Activated CD4-positive, alpha-beta memory T cell treated with anti-CD3 and anti-CD28 coated beads for 36 hours (primary cell): ENCODE measurements around the gene RAB3A. TPM values are rescaled to one million over a fixed set of nuclear protein-coding genes. Genes with fewer than 3 reads are reported as not detected.

Experiments
- CTCF ChIA-PET: fragments of 350-600 bp; sonication (Branson Sonifier 250); formaldehyde crosslinking; loops from one replicate; lab custom pipeline; 2021; ENCODE audit warnings: antibody characterized with exemption, inconsistent platforms; lab: Charles Lee
- POLR2A ChIA-PET: fragments of 350-600 bp; sonication (Branson Sonifier 250); formaldehyde crosslinking; loops from one replicate; lab custom pipeline; 2021; ENCODE audit warnings: antibody characterized with exemption; lab: Charles Lee
- DNase-seq: peaks from one replicate; pipeline ENCODE4 v3.0.0-alpha.2; 2020
- H3K27ac Mint-ChIP-seq: one replicate; pipeline ENCODE4 v1.8.0; 2021; ENCODE audit warnings: mixed read lengths
- H3K27me3 Mint-ChIP-seq: one replicate; pipeline ENCODE4 v1.8.0; 2021; ENCODE audit warnings: mixed read lengths
- H3K36me3 Mint-ChIP-seq: one replicate; pipeline ENCODE4 v1.8.0; 2021; ENCODE audit warnings: mixed read lengths
- H3K4me1 Mint-ChIP-seq: one replicate; pipeline ENCODE4 v1.8.0; 2021; ENCODE audit warnings: low read depth, mixed read lengths
- H3K4me3 Mint-ChIP-seq: one replicate; pipeline ENCODE4 v1.8.0; 2021; ENCODE audit warnings: mild to moderate bottlenecking, mixed read lengths
- H3K9me3 Mint-ChIP-seq: one replicate; pipeline ENCODE4 v1.8.0; 2021; ENCODE audit warnings: mixed read lengths
- intact Hi-C: fragments of 100-400 bp; cut with micrococcal nuclease; formaldehyde crosslinking; loops from one replicate; pipeline ENCODE4 v1.15.1; 2023
- total RNA-seq, 2 experiments: library from RNA; stranded (reverse); gene quantifications; one replicate each; pipeline ENCODE4 v1.2.3, GENCODE V29; 2021

Gene RAB3A
- total RNA-seq, 2 experiments from 2014 or later = 3.9 to 4.3 TPM

- intact Hi-C loops = loop anchor here (1.0 kb wide), 1 partner anchor 43 kb away; no protein-coding TSS in a partner anchor
- no peak overlapping the region for H3K4me3 Mint-ChIP-seq
- H3K27ac Mint-ChIP-seq = no peak overlapping the region
- peaks cover 9% of the 10 kb centered on the region for H3K4me1 Mint-ChIP-seq
- H3K27me3 Mint-ChIP-seq = peaks cover 6% of the 10 kb centered on the region
- peak; percentile 67 for DNase-seq
- ChIA-PET CTCF (interaction anchor here (0.6 to 8.4 kb wide), 20 partner anchors 8 to 206 kb away, joined by 3 to 170 read pairs (median 4); partner anchors contain the start of genes IQCN and PDE4C), POLR2A (no interaction called here)
- H3K9me3 Mint-ChIP-seq = no peaks in the 10 kb centered on the region
- H3K36me3 Mint-ChIP-seq = no peaks in the 10 kb centered on the region
Measured at GRCh38 chr19:18208098-18208951, 4.5 kb upstream of the RAB3A start.

- H3K4me1 Mint-ChIP-seq = peaks cover 21% of the 10 kb centered on the region
- H3K27me3 Mint-ChIP-seq = peaks cover 3% of the 10 kb centered on the region
- no peak overlapping the region for H3K27ac Mint-ChIP-seq
- ChIA-PET CTCF (interaction anchor here (0.9 to 8.4 kb wide), 8 partner anchors 13 to 205 kb away, joined by 3 to 170 read pairs (median 10); a partner anchor contains a TSS), POLR2A (interaction anchor here (1.6 kb wide), 1 partner anchor 13 kb away, joined by 4 read pairs; the partner anchor contains the start of gene MPV17L2)
- no peak for DNase-seq
- peaks cover 2% of the 10 kb centered on the region for H3K36me3 Mint-ChIP-seq
- intact Hi-C loops = no loop called here
- H3K4me3 Mint-ChIP-seq = no peak overlapping the region
- H3K9me3 Mint-ChIP-seq = no peaks in the 10 kb centered on the region
Measured at GRCh38 chr19:18206018-18206417, 2.2 kb upstream of the RAB3A start.

DNA sequence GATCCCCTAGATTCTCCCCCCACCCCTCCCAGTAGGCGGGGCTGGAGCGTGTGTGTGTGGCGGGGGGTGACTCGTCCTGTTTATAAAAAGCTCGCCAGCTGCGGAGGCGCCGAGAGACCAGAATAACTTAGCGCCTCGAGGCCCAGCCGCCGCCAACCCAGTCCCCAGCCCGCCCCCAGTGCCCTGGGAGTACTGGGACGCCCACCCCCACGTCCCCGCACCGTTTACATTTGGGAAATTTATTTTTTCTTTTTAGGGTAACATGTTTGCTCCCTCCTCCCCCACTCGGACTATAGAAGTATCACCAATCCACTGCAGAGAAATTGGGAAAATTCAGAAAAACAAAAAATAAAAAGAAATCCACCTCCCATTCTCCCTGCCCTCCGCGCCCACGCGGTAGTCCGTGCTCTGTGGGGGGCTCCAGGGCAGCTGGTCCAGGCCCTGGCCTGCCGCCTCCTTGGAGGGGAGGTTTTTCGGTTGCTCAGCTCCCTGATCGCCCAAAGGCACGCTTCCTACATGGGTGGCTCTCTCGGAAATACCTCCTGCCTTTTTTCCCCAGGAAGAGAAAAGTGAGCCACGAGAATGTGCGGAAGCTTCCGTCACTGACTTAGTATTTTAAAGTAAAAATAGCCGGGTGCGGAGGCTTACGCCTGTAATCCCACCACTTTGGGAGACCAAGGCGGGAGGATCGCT is 1.5 kb upstream of the RAB3A start:
- CTCF ChIA-PET = interaction anchor here (0.9 to 8.4 kb wide), 13 partner anchors 13 to 209 kb away, joined by 3 to 170 read pairs (median 6); partner anchors contain the start of genes LSM4 and MPV17L2
- H3K4me3 Mint-ChIP-seq = peak overlapping the region; percentile 84
- POLR2A ChIA-PET = interaction anchor here (0.6 to 1.6 kb wide), 2 partner anchors 12 to 128 kb away, joined by 3 to 4 read pairs; partner anchors contain the start of gene MPV17L2
- H3K36me3 Mint-ChIP-seq = peaks cover 2% of the 10 kb centered on the region
- H3K27me3 Mint-ChIP-seq = peaks cover 3% of the 10 kb centered on the region
- DNase-seq = peak; percentile 77
- H3K4me1 Mint-ChIP-seq = peaks cover 21% of the 10 kb centered on the region
- intact Hi-C loops = no loop called here
- H3K9me3 Mint-ChIP-seq = no peaks in the 10 kb centered on the region
- peak overlapping the region; percentile 69 for H3K27ac Mint-ChIP-seq

DNA sequence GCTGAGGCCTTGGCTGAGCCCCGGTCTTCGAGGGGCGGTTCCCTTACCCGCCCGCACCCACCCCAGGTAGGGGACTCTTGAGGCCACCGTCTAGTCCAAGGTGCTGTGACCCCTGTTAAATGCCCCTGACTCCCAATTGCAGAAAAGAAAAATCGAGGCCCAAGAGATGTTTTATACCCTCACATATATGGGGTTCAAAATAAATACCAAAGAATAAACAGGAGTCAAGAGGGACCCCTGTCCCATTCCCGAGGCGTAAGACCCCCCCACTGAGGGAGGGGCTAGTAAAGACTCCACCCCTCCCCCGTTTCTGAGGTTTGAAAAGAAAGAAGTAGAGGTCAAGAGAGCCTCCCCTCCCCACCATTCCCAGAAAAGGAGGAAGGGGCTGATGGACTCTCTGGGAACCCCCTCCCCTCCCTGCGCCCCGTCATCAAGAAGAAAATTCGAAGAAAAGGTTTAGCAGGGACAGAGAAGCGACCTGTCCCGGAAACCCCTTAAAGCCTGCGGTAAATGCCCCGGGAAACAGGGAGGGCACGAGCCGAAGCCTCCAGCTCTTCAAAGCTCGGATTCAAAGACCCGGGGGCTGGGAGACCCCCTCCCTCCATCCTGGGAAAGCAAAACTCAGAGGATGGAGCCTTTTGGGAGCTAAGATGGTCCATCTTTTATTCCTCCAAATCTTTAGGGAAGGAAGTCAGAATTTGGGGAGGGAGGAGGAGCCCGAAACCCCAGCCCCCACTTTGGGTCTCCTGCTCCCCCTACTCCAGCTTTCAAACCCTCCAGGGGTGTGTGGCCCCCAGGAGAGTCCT is 755 bp upstream of the RAB3A start:
- CTCF ChIA-PET = interaction anchor here (0.6 to 8.4 kb wide), 13 partner anchors 10 to 210 kb away, joined by 3 to 170 read pairs (median 6); partner anchors contain the start of genes LSM4 and MPV17L2
- intact Hi-C loops = loop anchor here (1.0 to 5.0 kb wide), 3 partner anchors 12 to 213 kb away; partner anchors contain the start of gene SSBP4
- Mint-ChIP-seq H3K36me3 (peaks cover 2% of the 10 kb centered on the region), H3K4me3 (peak overlapping the region; percentile 84), H3K27me3 (peaks cover 3% of the 10 kb centered on the region), H3K4me1 (peaks cover 21% of the 10 kb centered on the region), H3K27ac (peak overlapping the region; percentile 69), H3K9me3 (no peaks in the 10 kb centered on the region)
- POLR2A ChIA-PET = interaction anchor here (0.6 to 1.6 kb wide), 6 partner anchors 12 to 197 kb away, joined by 3 to 8 read pairs (median 4); partner anchors contain the start of genes JUND, LSM4 and MPV17L2
- DNase-seq = no peak

DNA sequence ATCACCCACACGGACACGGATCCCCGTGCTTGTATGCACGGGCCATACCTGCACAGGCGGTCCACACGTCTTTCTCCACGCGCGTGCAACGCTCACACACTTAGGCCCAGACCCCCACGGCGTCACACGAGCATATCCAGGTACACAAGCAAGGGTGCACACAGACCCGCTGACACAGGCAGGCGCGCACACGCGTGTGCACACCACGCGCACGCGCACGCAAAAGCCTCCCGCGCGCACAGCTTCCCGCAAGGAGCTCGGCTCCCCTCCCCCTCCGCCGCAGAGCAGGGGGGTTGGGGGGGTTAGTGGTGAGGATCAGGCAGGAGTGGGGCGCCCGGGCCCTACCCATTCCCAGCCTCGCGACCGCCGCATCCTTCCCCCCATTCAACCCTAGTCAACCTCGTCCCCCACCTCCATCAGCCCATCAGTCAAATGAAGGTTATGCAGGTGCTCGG is 407 bp downstream of the RAB3A start:
- CTCF ChIA-PET = interaction anchor here (0.6 to 8.4 kb wide), 10 partner anchors 9 to 247 kb away, joined by 3 to 170 read pairs (median 5); partner anchors contain the start of genes LSM4 and MPV17L2
- DNase-seq = peak; percentile 56

DNA sequence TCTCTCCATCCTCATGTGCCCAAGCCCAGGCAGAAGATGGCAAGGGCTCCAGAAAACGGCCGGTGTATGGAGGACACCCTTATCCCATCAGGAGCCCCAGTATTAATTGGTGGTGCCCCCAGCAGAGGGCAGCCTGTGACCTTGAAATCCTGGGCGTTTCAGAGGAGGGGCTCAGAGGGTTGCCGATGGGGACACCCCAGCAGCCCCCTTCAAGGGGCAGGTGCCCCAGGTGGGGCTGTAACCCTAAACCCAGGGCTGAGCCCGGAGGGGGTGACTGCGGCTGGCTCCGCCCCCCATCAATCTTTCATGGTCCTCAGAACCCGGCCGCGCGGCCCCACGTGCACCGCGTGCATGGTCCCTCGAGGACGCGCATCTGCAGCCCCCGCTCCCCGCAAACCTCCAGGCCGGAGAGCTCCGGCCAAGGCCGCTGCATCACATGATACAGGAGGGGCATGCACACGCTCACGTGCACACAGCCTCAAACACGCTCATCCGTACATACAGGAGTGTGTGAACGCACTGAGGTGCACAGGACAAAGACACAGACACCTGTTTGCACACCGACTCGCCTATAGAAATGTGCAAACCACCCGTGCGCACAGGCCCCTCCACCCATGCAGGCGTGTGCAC is 949 bp downstream of the RAB3A start:
- H3K36me3 Mint-ChIP-seq = peaks cover 14% of the 10 kb centered on the region
- CTCF ChIA-PET = interaction anchor here (1.0 to 8.4 kb wide), 6 partner anchors 11 to 248 kb away, joined by 3 to 170 read pairs (median 8); partner anchors contain the start of gene MPV17L2
- DNase-seq = peak; percentile 38
- peak overlapping the region; percentile 93 for H3K4me3 Mint-ChIP-seq
- no peaks in the 10 kb centered on the region for H3K9me3 Mint-ChIP-seq
- intact Hi-C loops = loop anchor here (5.0 kb wide), 1 partner anchor 214 kb away; the partner anchor contains the start of gene SSBP4
- H3K4me1 Mint-ChIP-seq = peaks cover 21% of the 10 kb centered on the region
- POLR2A ChIA-PET = interaction anchor here (0.5 to 1.5 kb wide), 5 partner anchors 10 to 178 kb away, joined by 3 to 8 read pairs (median 3); partner anchors contain the start of genes LSM4 and MPV17L2
- H3K27ac Mint-ChIP-seq = peak overlapping the region; percentile 64
- H3K27me3 Mint-ChIP-seq = no peaks in the 10 kb centered on the region

More for the DNA sequence above, 407 bp downstream of the RAB3A start:
- POLR2A ChIA-PET = interaction anchor here (0.5 to 1.5 kb wide), 7 partner anchors 11 to 178 kb away, joined by 3 to 8 read pairs (median 4); partner anchors contain the start of genes JUND, LSM4 and MPV17L2
- Mint-ChIP-seq H3K9me3 (no peaks in the 10 kb centered on the region), H3K36me3 (peaks cover 8% of the 10 kb centered on the region), H3K4me1 (peaks cover 21% of the 10 kb centered on the region), H3K27ac (peak overlapping the region; percentile 65), H3K27me3 (peaks cover 2% of the 10 kb centered on the region), H3K4me3 (peak overlapping the region; percentile 93)
- intact Hi-C loops = loop anchor here (5.0 kb wide), 1 partner anchor 214 kb away; the partner anchor contains the start of gene SSBP4

DNA sequence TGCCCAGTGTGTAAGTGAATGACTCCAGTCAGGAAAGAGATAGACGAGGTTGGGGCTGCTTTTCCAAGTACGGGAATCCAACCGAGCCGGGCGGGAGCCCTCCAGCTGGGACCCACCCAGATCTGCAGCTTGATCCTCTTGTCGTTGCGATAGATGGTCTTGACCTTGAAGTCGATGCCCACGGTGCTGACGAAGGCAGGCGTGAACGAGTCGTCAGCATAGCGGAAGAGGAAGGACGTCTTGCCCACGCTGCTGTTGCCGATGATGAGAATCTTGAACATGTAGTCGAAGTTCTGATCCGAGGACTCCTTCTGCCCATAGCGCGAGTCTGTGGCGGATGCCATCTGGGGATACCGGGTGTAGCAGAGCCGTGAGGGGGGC is 1.5 kb downstream of the RAB3A start:
- Mint-ChIP-seq H3K9me3 (no peaks in the 10 kb centered on the region), H3K4me1 (peaks cover 21% of the 10 kb centered on the region), H3K4me3 (peak overlapping the region; percentile 93), H3K27me3 (no peaks in the 10 kb centered on the region), H3K27ac (no peak overlapping the region), H3K36me3 (peaks cover 15% of the 10 kb centered on the region)
- ChIA-PET POLR2A (no interaction called here), CTCF (interaction anchor here (0.8 to 1.3 kb wide), 3 partner anchors 10 to 49 kb away, joined by 3 to 5 read pairs (median 4); no protein-coding TSS in a partner anchor)
- intact Hi-C loops = loop anchor here (5.0 kb wide), 1 partner anchor 215 kb away; the partner anchor contains the start of gene SSBP4
- no peak for DNase-seq

DNA sequence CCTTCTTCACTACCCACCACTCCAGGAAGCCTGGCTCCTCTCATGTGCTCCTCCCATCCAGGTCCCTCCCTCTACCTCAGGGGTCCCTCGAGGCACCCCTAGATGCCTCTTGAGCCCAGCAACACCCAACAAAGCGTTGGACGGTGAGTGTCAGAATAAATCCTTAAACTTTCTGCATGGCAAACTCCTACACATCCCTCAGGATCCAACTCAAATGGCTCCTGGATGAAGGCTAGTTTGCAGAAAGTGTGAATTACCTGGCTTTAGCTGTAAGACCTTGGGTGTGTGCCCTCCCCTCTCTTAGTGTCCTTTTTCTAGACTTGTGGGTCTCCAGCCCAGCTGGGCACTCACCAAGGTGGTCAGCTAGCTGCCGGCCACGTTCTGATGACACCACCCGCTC is 5.5 kb downstream of the RAB3A start:
- POLR2A ChIA-PET = no interaction called here
- no peak overlapping the region for H3K4me3 Mint-ChIP-seq

GRCh38 chr19:18197941-18198340 is 5.9 kb downstream of the RAB3A start:
- CTCF ChIA-PET = no interaction called here
- H3K4me1 Mint-ChIP-seq = peaks cover 22% of the 10 kb centered on the region

More for the DNA sequence above, 5.5 kb downstream of the RAB3A start:
- DNase-seq = no peak
- CTCF ChIA-PET = interaction anchor here (1.2 kb wide), 1 partner anchor 53 kb away, joined by 3 read pairs; no protein-coding TSS in a partner anchor
- no peaks in the 10 kb centered on the region for H3K9me3 Mint-ChIP-seq
- H3K27ac Mint-ChIP-seq = no peak overlapping the region
- peaks cover 22% of the 10 kb centered on the region for H3K4me1 Mint-ChIP-seq
- intact Hi-C loops = no loop called here
- peaks cover 15% of the 10 kb centered on the region for H3K36me3 Mint-ChIP-seq
- no peaks in the 10 kb centered on the region for H3K27me3 Mint-ChIP-seq

DNA sequence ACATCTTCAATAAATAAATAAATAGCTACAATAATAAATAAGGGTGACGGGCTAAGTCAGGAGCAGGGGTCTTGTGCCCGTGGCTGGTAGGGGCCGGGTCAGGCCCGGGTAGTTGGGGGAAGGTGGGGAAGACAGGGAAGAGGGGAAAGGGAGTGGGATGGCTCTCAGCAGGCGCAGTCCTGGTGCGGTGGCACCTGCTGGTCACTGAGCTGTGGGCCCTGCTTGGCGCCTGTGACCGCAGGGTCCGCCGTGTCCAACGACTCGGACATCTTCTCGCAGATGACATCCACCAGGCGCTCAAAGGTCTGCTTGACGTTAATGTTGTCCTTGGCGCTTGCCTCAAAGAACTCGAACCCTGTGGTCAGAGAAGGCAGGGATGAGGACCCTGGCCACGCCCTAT is 6.5 kb downstream of the RAB3A start:
- Mint-ChIP-seq H3K27me3 (no peaks in the 10 kb centered on the region), H3K4me1 (peaks cover 21% of the 10 kb centered on the region), H3K36me3 (peaks cover 15% of the 10 kb centered on the region), H3K4me3 (no peak overlapping the region), H3K9me3 (no peaks in the 10 kb centered on the region), H3K27ac (no peak overlapping the region)
- no peak for DNase-seq
- CTCF ChIA-PET = no interaction called here
- intact Hi-C loops = no loop called here
- POLR2A ChIA-PET = no interaction called here

More at GRCh38 chr19:18197941-18198340, 5.9 kb downstream of the RAB3A start:
- DNase-seq = no peak
- intact Hi-C loops = no loop called here
- Mint-ChIP-seq H3K9me3 (no peaks in the 10 kb centered on the region), H3K36me3 (peaks cover 15% of the 10 kb centered on the region), H3K27ac (no peak overlapping the region), H3K27me3 (no peaks in the 10 kb centered on the region), H3K4me3 (no peak overlapping the region)
- POLR2A ChIA-PET = no interaction called here
